Chondrocyte (in vitro differentiated cells): ENCODE measurements around the gene ALKBH3. TPM values are rescaled to one million over a fixed set of nuclear protein-coding genes. Genes with fewer than 3 reads are reported as not detected.

Source experiments
- DNase-seq: peaks from one replicate; pipeline ENCODE4 v3.0.0; 2021; ENCODE audit warnings: mixed read lengths, low spot score
- H3K27ac Mint-ChIP-seq: one replicate; pipeline ENCODE4 v1.8.0; 2021; ENCODE audit warnings: mild to moderate bottlenecking, moderate library complexity, mixed read lengths; ENCODE audit not compliant: unreplicated experiment
- H3K27me3 Mint-ChIP-seq: 2 replicates; pipeline ENCODE4 v1.8.0; 2021; ENCODE audit warnings: low read depth, mixed read lengths
- H3K36me3 Mint-ChIP-seq: 2 replicates; pipeline ENCODE4 v1.8.0; 2021; ENCODE audit warnings: low read depth, mixed read lengths
- H3K4me1 Mint-ChIP-seq: 2 replicates; pipeline ENCODE4 v1.8.0; 2021; ENCODE audit warnings: low read depth, mild to moderate bottlenecking, mixed read lengths
- H3K4me3 Mint-ChIP-seq: one replicate; pipeline ENCODE4 v1.8.0; 2021; ENCODE audit warnings: mild to moderate bottlenecking, moderate library complexity, mixed read lengths; ENCODE audit not compliant: unreplicated experiment
- H3K9me3 Mint-ChIP-seq: 2 replicates; pipeline ENCODE4 v1.8.0; 2021; ENCODE audit warnings: low read depth, mixed read lengths
- CTCF ChIP-seq: fragments of 200-600 bp; sonication (generic); IDR thresholded peaks from 2 replicates; pipeline ENCODE4 v1.5.0; 2021; ENCODE audit warnings: antibody characterized with exemption, mild to moderate bottlenecking, moderate library complexity
- total RNA-seq: library from RNA; stranded (reverse); gene quantifications from 3 replicates; pipeline ENCODE4 v1.2.1, GENCODE V29; 2021

ALKBH3 gene
- total RNA-seq, 1 donor from 2014 or later, result 26.5 TPM

- H3K36me3 Mint-ChIP-seq, result peaks cover 5% of the 10 kb centered on the region
- peaks cover 10% of the 10 kb centered on the region for H3K4me1 Mint-ChIP-seq
Measured at GRCh38 chr11:43954241-43954640, 73.6 kb downstream of the ALKBH3 start.

GRCh38 chr11:43955381-43956118 is 74.9 kb downstream of the ALKBH3 start:
- TF ChIP-seq CTCF, result no peak
- H3K36me3 Mint-ChIP-seq, result peaks cover 3% of the 10 kb centered on the region
- no peak overlapping the region for H3K4me3 Mint-ChIP-seq
- DNase-seq, result no peak
- peak overlapping the region; percentile 10 for H3K27ac Mint-ChIP-seq
- peaks cover 5% of the 10 kb centered on the region for H3K9me3 Mint-ChIP-seq
- peaks cover 11% of the 10 kb centered on the region for H3K4me1 Mint-ChIP-seq
- H3K27me3 Mint-ChIP-seq, result peaks cover 26% of the 10 kb centered on the region

More at GRCh38 chr11:43954241-43954640, 73.6 kb downstream of the ALKBH3 start:
- no peak for DNase-seq
- no peak overlapping the region for H3K4me3 Mint-ChIP-seq
- no peak for TF ChIP-seq CTCF
- peaks cover 28% of the 10 kb centered on the region for H3K27me3 Mint-ChIP-seq
- H3K9me3 Mint-ChIP-seq, result peaks cover 8% of the 10 kb centered on the region
- H3K27ac Mint-ChIP-seq, result no peak overlapping the region

GRCh38 chr11:43957571-43957970 is 76.9 kb downstream of the ALKBH3 start:
- TF ChIP-seq CTCF, result no peak
- Mint-ChIP-seq H3K9me3 (peaks cover 4% of the 10 kb centered on the region), H3K4me3 (no peak overlapping the region), H3K36me3 (peaks cover 3% of the 10 kb centered on the region), H3K27ac (no peak overlapping the region), H3K4me1 (peaks cover 19% of the 10 kb centered on the region), H3K27me3 (peaks cover 20% of the 10 kb centered on the region)
- DNase-seq, result no peak

GRCh38 chr11:43959321-43959995 is 78.8 kb downstream of the ALKBH3 start:
- H3K27ac Mint-ChIP-seq, result no peak overlapping the region
- peaks cover 3% of the 10 kb centered on the region for H3K36me3 Mint-ChIP-seq
- DNase-seq, result no peak
- H3K4me3 Mint-ChIP-seq, result no peak overlapping the region
- H3K9me3 Mint-ChIP-seq, result peaks cover 4% of the 10 kb centered on the region
- H3K27me3 Mint-ChIP-seq, result peaks cover 12% of the 10 kb centered on the region
- no peak for TF ChIP-seq CTCF
- peaks cover 30% of the 10 kb centered on the region for H3K4me1 Mint-ChIP-seq

- DNase-seq, result no peak
- Mint-ChIP-seq H3K4me3 (peak overlapping the region; percentile 40), H3K27ac (peak overlapping the region; percentile 60), H3K4me1 (peaks cover 23% of the 10 kb centered on the region), H3K36me3 (peaks cover 5% of the 10 kb centered on the region), H3K27me3 (peaks cover 4% of the 10 kb centered on the region), H3K9me3 (peaks cover 6% of the 10 kb centered on the region)
- no peak for TF ChIP-seq CTCF
Measured at GRCh38 chr11:43962383-43963278, 82.0 kb downstream of the ALKBH3 start.
